ENCODE results near the gene TMCO6. TPM values are rescaled to one million over a fixed set of nuclear protein-coding genes. Genes with fewer than 3 reads are reported as not detected.
A peak's percentile ranks its signal among the peaks of the same experiment; 100 is the strongest.
"Not testable (repeated sequence)": the region's sequence is repeated elsewhere in the genome, so short reads cannot be mapped to it uniquely, and the experiment has no call there.

TMCO6 gene
- total RNA-seq (10 to 100 TPM; 24.9 to 56.8 (median 52.2) TPM), total RNA-seq (9.7 to 38.6 (median 18.0) reads per million in 29 experiments)
- 22.9 TPM for total RNA-seq (2013)

DNA sequence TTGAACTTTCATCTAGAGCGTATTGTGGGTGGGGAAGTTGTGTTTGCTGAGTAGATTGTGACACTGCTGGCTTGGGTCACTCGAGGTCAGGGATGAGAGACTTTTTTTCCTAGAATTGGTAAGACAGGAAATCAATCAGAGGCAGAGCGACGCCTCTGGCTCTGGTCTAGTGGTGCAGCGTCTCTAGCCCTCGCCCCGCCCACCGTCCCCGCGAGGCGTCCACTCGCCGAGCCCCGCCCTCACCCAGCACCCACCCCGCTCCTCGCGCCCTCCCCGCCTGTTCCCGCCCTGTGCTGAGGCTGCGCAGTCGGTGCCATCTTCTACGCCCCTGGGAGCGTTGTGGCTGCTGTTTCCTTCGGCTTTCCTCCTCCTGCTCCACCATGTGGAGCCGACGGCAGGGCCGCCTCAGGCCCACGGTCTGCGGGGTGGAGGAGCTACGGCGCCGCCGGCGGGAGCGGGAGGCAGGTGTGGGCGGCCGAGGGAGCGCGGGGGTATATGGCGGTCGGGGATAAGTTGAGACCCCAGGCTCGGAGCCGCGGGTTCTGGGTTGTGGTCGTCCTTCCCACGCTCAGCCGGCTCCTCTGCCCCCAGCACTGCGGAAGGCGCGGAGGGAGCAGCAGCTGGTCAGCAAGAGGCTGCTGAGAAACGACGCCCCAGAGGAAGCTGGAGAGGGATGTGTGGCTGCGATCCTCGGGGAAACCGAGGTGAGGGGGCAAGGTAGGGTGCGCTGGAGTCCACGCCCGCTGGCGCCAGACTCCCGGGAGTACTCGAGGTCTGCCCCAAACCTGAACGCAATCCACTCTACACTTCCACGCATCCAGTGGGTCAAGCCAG lies at the start of gene TMCO6:
TMCO6 (plus strand) TSS at position 304 of the 834 bp plus-strand sequence; CDS start at position 381, 77 bp downstream.
- POLR2A ChIA-PET, result interaction anchor here in 1 of 2 donors (0.6 to 1.9 kb wide), 3 partner anchors 8 to 70 kb away, joined by 5 to 6 read pairs (median 5); partner anchors contain the start of genes IK, NDUFA2 and ZMAT2
- CTCF ChIA-PET, result interaction anchor here (1.7 to 1.8 kb wide), 3 partner anchors 8 to 92 kb away, joined by 6 to 14 read pairs (median 11); partner anchors contain the start of genes EIF4EBP3 (in 2 of the 2), IK (in 1 of the 2) and NDUFA2 (in 1 of the 2)
- Histone ChIP-seq H3K36me3 (ENCODE audit: control insufficient read depth in 2 of 2, extremely low read depth in 1 of 2, insufficient read depth in 1 of 2, low read length in 1 of 2) (peaks cover 10 to 22% of the 10 kb centered on the region in 2 donors), H3K27ac (ENCODE audit: low read length) (peak within 1 kb of the TSS; percentile 88), H3K27me3 (replicated peaks in 1 of 2; ENCODE audit: control insufficient read depth in 2 of 2, extremely low read depth in 1 of 2, insufficient read depth in 2 of 2, low read length in 1 of 2) (no peaks in the 10 kb centered on the region), H3K4me1 (ENCODE audit: control insufficient read depth in 1 of 2, extremely low read depth in 1 of 2, insufficient read depth in 2 of 2, low read length in 2 of 2) (peaks cover 3 to 19% of the 10 kb centered on the region in 2 experiments), H3K4me3 (ENCODE audit: control insufficient read depth in 1 of 2, extremely low read depth in 1 of 2, low read length in 1 of 2) (peak within 1 kb of the TSS; percentile 70 to 90), H3K9me3 (no peaks in the 10 kb centered on the region)
- Mint-ChIP-seq H3K27me3 (no peaks in the 10 kb centered on the region), H3K9me3 (no peaks in the 10 kb centered on the region), H3K4me3 (peak within 1 kb of the TSS; percentile 87 to 90 (median 88)), H3K36me3 (peaks cover 16% of the 10 kb centered on the region), H3K4me1 (peaks cover 34 to 43% (median 38%) of the 10 kb centered on the region in 3 donors), H3K27ac (peak within 1 kb of the TSS; percentile 85 to 98)
- under 1% methylated on average over 43 of the region's 63 CpGs for WGBS (ENCODE audit: insufficient coverage)
- peak; percentile 91 to 98 (median 96) for DNase-seq
- peak; percentile 97 to 100 (median 98) for ATAC-seq (replicated peaks in 1 of 4)

- Histone ChIP-seq H3K4me3 (ENCODE audit: control insufficient read depth in 1 of 2, extremely low read depth in 1 of 2, low read length in 1 of 2) (no peak overlapping the region), H3K36me3 (ENCODE audit: control insufficient read depth in 2 of 2, extremely low read depth in 1 of 2, insufficient read depth in 1 of 2, low read length in 1 of 2) (no peaks in the 10 kb centered on the region), H3K27me3 (replicated peaks in 1 of 2; ENCODE audit: control insufficient read depth in 2 of 2, extremely low read depth in 1 of 2, insufficient read depth in 2 of 2, low read length in 1 of 2) (peaks cover 0 to 8% of the 10 kb centered on the region in 2 experiments), H3K9me3 (no peaks in the 10 kb centered on the region), H3K4me1 (ENCODE audit: control insufficient read depth in 1 of 2, extremely low read depth in 1 of 2, insufficient read depth in 2 of 2, low read length in 2 of 2) (no peaks in the 10 kb centered on the region), H3K27ac (ENCODE audit: low read length) (no peak overlapping the region)
- H3K9me3 Mint-ChIP-seq, result no peaks in the 10 kb centered on the region
- WGBS (ENCODE audit: insufficient coverage), result 82% methylated on average over 5 of the region's 7 CpGs
- POLR2A ChIA-PET, result no interaction called here
- H3K36me3 Mint-ChIP-seq, result no peaks in the 10 kb centered on the region
- peaks cover 4 to 7% of the 10 kb centered on the region in 2 donors for H3K27me3 Mint-ChIP-seq
- H3K4me3 Mint-ChIP-seq, result no peak overlapping the region
- DNase-seq (no peak), ATAC-seq (replicated peaks in 1 of 4) (no peak)
- no peaks in the 10 kb centered on the region for H3K4me1 Mint-ChIP-seq
- CTCF ChIA-PET, result no interaction called here
- no peak overlapping the region for H3K27ac Mint-ChIP-seq
These were observed 48.4 kb upstream of the TMCO6 start for GRCh38 chr5:140590861-140591260.

DNA sequence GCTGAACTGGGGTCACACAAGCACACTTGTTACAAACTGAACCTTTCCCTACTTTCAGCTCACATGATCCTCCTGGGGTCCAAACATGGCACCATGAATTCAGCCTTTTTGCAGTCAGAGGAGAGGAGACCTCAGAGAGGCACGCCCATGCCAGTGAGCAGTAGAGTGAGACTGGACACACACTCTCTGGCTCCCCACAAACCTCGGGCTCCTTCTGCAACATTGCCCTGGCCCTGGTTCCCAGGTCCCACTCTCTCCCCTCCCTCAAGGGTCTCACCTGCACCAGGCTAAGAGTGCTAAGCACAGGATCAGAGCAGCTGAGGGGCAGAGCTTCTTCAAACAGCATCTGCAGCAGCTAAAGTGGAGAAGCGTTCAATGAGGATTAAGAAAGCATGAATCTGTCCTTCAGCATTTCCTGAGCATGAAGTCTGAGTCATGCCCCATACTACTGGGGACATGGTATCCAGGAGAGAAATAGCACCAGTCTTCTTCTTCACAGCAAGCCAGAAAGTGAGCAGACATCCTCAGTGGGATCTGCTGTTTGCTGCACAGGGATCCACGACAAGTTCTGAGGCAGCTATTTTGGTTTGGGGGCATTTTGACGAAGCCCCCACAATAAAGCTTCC lies 47.4 kb upstream of the TMCO6 start:
- H3K27ac Mint-ChIP-seq, result no peak overlapping the region
- CTCF ChIA-PET, result no interaction called here
- H3K4me1 Mint-ChIP-seq, result no peaks in the 10 kb centered on the region
- H3K9me3 ChIP-seq, result no peaks in the 10 kb centered on the region
- ATAC-seq (replicated peaks in 1 of 4) (no peak), DNase-seq (no peak)
- H3K36me3 Mint-ChIP-seq, result no peaks in the 10 kb centered on the region
- peaks cover 0 to 8% of the 10 kb centered on the region in 2 experiments for H3K27me3 ChIP-seq (replicated peaks in 1 of 2; ENCODE audit: control insufficient read depth in 2 of 2, extremely low read depth in 1 of 2, insufficient read depth in 2 of 2, low read length in 1 of 2)
- H3K27me3 Mint-ChIP-seq, result peaks cover 4 to 7% of the 10 kb centered on the region in 2 donors
- H3K9me3 Mint-ChIP-seq, result no peaks in the 10 kb centered on the region
- 71% methylated on average over 2 of the region's 5 CpGs for WGBS (ENCODE audit: insufficient coverage)
- POLR2A ChIA-PET, result no interaction called here
- H3K27ac ChIP-seq (ENCODE audit: low read length), result no peak overlapping the region
- no peak overlapping the region for H3K4me3 Mint-ChIP-seq
- H3K4me1 ChIP-seq (ENCODE audit: control insufficient read depth in 1 of 2, extremely low read depth in 1 of 2, insufficient read depth in 2 of 2, low read length in 2 of 2), result no peaks in the 10 kb centered on the region
- H3K36me3 ChIP-seq (ENCODE audit: control insufficient read depth in 2 of 2, extremely low read depth in 1 of 2, insufficient read depth in 1 of 2, low read length in 1 of 2), result no peaks in the 10 kb centered on the region
- H3K4me3 ChIP-seq (ENCODE audit: control insufficient read depth in 1 of 2, extremely low read depth in 1 of 2, low read length in 1 of 2), result no peak overlapping the region

- H3K36me3 Mint-ChIP-seq; H3K4me3 ChIP-seq (ENCODE audit: control insufficient read depth in 1 of 2, extremely low read depth in 1 of 2, low read length in 1 of 2); H3K27me3 Mint-ChIP-seq; H3K4me1 Mint-ChIP-seq; DNase-seq; H3K4me1 ChIP-seq (ENCODE audit: control insufficient read depth in 1 of 2, extremely low read depth in 1 of 2, insufficient read depth in 2 of 2, low read length in 2 of 2); H3K27ac Mint-ChIP-seq; POLR2A ChIA-PET; H3K27me3 ChIP-seq (replicated peaks in 1 of 2; ENCODE audit: control insufficient read depth in 2 of 2, extremely low read depth in 1 of 2, insufficient read depth in 2 of 2, low read length in 1 of 2); CTCF ChIA-PET; H3K36me3 ChIP-seq (ENCODE audit: control insufficient read depth in 2 of 2, extremely low read depth in 1 of 2, insufficient read depth in 1 of 2, low read length in 1 of 2); H3K27ac ChIP-seq (ENCODE audit: low read length); ATAC-seq (replicated peaks in 1 of 4); H3K9me3 Mint-ChIP-seq; H3K9me3 ChIP-seq: not testable (repeated sequence)
- peak overlapping the region in 1 of 3 donors; percentile 41 for H3K4me3 Mint-ChIP-seq
- 81% methylated on average over 5 of the region's 14 CpGs for WGBS (ENCODE audit: insufficient coverage)
These were observed 46.2 kb upstream of the TMCO6 start for GRCh38 chr5:140593070-140593469.

DNA sequence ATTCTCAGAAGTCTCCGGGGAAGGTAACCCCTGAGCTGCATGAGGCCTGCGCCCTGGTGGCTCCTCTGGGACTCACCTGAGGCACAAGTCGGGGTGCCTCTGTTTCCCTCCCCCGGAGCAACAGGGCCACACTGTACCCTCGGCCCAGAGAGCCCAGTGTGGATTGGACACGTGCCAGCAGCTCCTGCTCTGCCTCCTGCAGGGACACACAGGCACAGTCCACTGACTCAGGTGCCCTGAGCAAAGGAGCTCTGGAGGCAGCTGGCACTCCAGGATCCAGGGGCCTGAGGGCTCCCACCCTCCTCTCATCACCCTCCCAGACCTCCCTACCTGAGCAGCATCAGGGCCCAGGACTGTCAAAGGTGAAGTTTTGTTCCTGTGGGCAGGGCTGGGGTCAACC lies 45.1 kb upstream of the TMCO6 start:
- Mint-ChIP-seq H3K36me3 (no peaks in the 10 kb centered on the region), H3K9me3 (no peaks in the 10 kb centered on the region), H3K4me3 (no peak overlapping the region), H3K27ac (no peak overlapping the region), H3K4me1 (no peaks in the 10 kb centered on the region), H3K27me3 (peaks cover 4 to 7% of the 10 kb centered on the region in 2 donors)
- Histone ChIP-seq H3K9me3 (no peaks in the 10 kb centered on the region), H3K27ac (ENCODE audit: low read length) (no peak overlapping the region), H3K36me3 (ENCODE audit: control insufficient read depth in 2 of 2, extremely low read depth in 1 of 2, insufficient read depth in 1 of 2, low read length in 1 of 2) (no peaks in the 10 kb centered on the region), H3K4me1 (ENCODE audit: control insufficient read depth in 1 of 2, extremely low read depth in 1 of 2, insufficient read depth in 2 of 2, low read length in 2 of 2) (no peaks in the 10 kb centered on the region), H3K27me3 (replicated peaks in 1 of 2; ENCODE audit: control insufficient read depth in 2 of 2, extremely low read depth in 1 of 2, insufficient read depth in 2 of 2, low read length in 1 of 2) (peaks cover 0 to 8% of the 10 kb centered on the region in 2 experiments), H3K4me3 (ENCODE audit: control insufficient read depth in 1 of 2, extremely low read depth in 1 of 2, low read length in 1 of 2) (no peak overlapping the region)
- CTCF ChIA-PET, result interaction anchor here in 1 of 2 donors (0.5 kb wide), 1 partner anchor 225 kb away, joined by 3 read pairs; no protein-coding TSS in a partner anchor
- DNase-seq (no peak), ATAC-seq (replicated peaks in 1 of 4) (no peak)
- POLR2A ChIA-PET, result no interaction called here
- WGBS (ENCODE audit: insufficient coverage), result 79% methylated on average over 6 of the region's 6 CpGs

- ChIA-PET POLR2A (no interaction called here), CTCF (no interaction called here)
- H3K4me1 ChIP-seq (ENCODE audit: control insufficient read depth in 1 of 2, extremely low read depth in 1 of 2, insufficient read depth in 2 of 2, low read length in 2 of 2), result no peaks in the 10 kb centered on the region
- H3K27ac ChIP-seq (ENCODE audit: low read length), result no peak overlapping the region
- Mint-ChIP-seq H3K27me3 (peaks cover 4 to 7% of the 10 kb centered on the region in 2 donors), H3K36me3 (no peaks in the 10 kb centered on the region), H3K4me1 (no peaks in the 10 kb centered on the region), H3K9me3 (no peaks in the 10 kb centered on the region), H3K27ac (no peak overlapping the region), H3K4me3 (no peak overlapping the region)
- H3K27me3 ChIP-seq (replicated peaks in 1 of 2; ENCODE audit: control insufficient read depth in 2 of 2, extremely low read depth in 1 of 2, insufficient read depth in 2 of 2, low read length in 1 of 2), result peaks cover 0 to 11% of the 10 kb centered on the region in 2 experiments
- no peak overlapping the region for H3K4me3 ChIP-seq (ENCODE audit: control insufficient read depth in 1 of 2, extremely low read depth in 1 of 2, low read length in 1 of 2)
- peak in 1 of 35 experiments; percentile 19 for DNase-seq
- no peaks in the 10 kb centered on the region for H3K9me3 ChIP-seq
- 90% methylated on average over 2 of the region's 5 CpGs for WGBS (ENCODE audit: insufficient coverage)
- H3K36me3 ChIP-seq (ENCODE audit: control insufficient read depth in 2 of 2, extremely low read depth in 1 of 2, insufficient read depth in 1 of 2, low read length in 1 of 2), result no peaks in the 10 kb centered on the region
- ATAC-seq (replicated peaks in 1 of 4), result no peak
These were observed 43.5 kb upstream of the TMCO6 start for GRCh38 chr5:140595538-140596300.
